Aorta (tissue), 5 donors: ENCODE measurements around the gene EFCAB3. TPM values are rescaled to one million over a fixed set of nuclear protein-coding genes. Genes with fewer than 3 reads are reported as not detected.
"Not testable (repeated sequence)": the region's sequence is repeated elsewhere in the genome, so short reads cannot be mapped to it uniquely, and the experiment has no call there.

ENCODE experiments used
- ATAC-seq: fragments of 200-7000 bp; cut with Tn5 transposase; one replicate; pipeline ENCODE4 v1.9.1; 2022; ENCODE audit warnings: moderate library complexity; ENCODE audit not compliant: low FRiP score
- DNase-seq, 2 donors: peaks; one replicate each; pipeline ENCODE4 v3.0.0-alpha.2; 2020
- H3K27ac ChIP-seq, 2 donors: one replicate each; pipeline ENCODE4 v1.5.1; 2013; ENCODE audit warnings: low read length in 2 of 2, mild to moderate bottlenecking in 2 of 2, moderate library complexity in 2 of 2, control low read depth in 1 of 2, inconsistent platforms in 1 of 2, low read depth in 1 of 2
- H3K27me3 ChIP-seq, 2 donors: one replicate each; pipeline ENCODE4 v1.6.1; 2013; ENCODE audit warnings: control low read depth in 1 of 2, low read length in 1 of 2, mild to moderate bottlenecking in 1 of 2, moderate library complexity in 1 of 2; ENCODE audit not compliant: insufficient read depth in 2 of 2, control insufficient read depth in 1 of 2
- H3K36me3 ChIP-seq, 2 donors: one replicate each; pipeline ENCODE4 v1.6.1; 2013; ENCODE audit warnings: control low read depth in 1 of 2, low read length in 1 of 2, mild to moderate bottlenecking in 1 of 2; ENCODE audit not compliant: insufficient read depth in 2 of 2, control insufficient read depth in 1 of 2
- H3K4me1 ChIP-seq, 2 donors: one replicate each; pipeline ENCODE4 v1.6.1; 2013; ENCODE audit warnings: low read length in 2 of 2, control low read depth in 1 of 2, mild to moderate bottlenecking in 1 of 2, moderate library complexity in 1 of 2; ENCODE audit not compliant: insufficient read depth in 2 of 2, control insufficient read depth in 1 of 2
- H3K4me3 ChIP-seq, 2 donors: one replicate each; pipeline ENCODE4 v1.5.1; 2013; ENCODE audit warnings: low read length in 2 of 2, control low read depth in 1 of 2, mild to moderate bottlenecking in 1 of 2
- H3K9me3 ChIP-seq: one replicate; pipeline ENCODE4 v1.6.1; 2013; ENCODE audit warnings: mild to moderate bottlenecking, low read length; ENCODE audit not compliant: control insufficient read depth
- WGBS, 2 donors: extraction: QIAGEN DNeasy Blood & Tissue Kit; methylation state at CpG; one replicate each; pipeline ENCODE4 v1.1.7; 2013; 5-methylcytosine and 5-hydroxymethylcytosine counted together
- intact Hi-C, 2 donors: fragments of 100-400 bp; cut with DNase I; formaldehyde crosslinking; loops; one replicate each; pipeline versions ENCODE4 v1.14.2 to v1.15.0; 2022
- polyA plus RNA-seq, 2 donors: library from polyadenylated mRNA; stranded (reverse); fragments of 200-250 nt; gene quantifications; one replicate each; pipeline ENCODE4 v1.2.3, GENCODE V29; 2013
- total RNA-seq, 2 donors: library from RNA; stranded (reverse); fragmentation: NEBNext Ultra II Directional; extraction: Animal tissue kit (Norgen Biotek cat#: 25700); gene quantifications; one replicate each; pipeline ENCODE4 v1.2.1, GENCODE V29; 2021
- donor health status: healthy with polysubstance abuse.
- donor health status: Bipolar disorder and iron deficiency.
- donor health status: DM: no; HTN: no; CAD: no.
- donor health status: DM: no; HTN: no; CAD: no.
- donor health status: DM: yes; HTN: yes; CAD: no.

The EFCAB3 gene
- total and polyA plus RNA-seq, 4 donors = not detected

DNA sequence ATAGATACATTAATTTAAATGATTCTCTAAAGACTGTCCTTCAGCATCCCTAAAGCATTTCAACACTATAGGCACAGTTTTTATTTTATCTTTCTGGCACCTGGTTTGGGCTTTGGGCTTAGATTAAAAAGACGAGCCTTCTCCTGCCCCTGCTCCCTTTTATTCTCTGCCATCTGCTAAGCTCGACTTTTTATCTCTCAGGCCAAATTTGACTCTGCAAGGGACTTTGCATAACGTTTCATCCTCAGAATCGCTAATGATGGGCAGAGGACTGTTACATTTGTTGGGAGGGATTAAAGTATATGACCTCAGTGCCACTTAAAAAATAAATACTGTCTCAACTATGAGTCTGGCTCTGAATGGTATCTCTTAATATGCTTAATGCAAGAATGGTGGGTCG, 72.7 kb downstream of the EFCAB3 start:
- H3K27me3 ChIP-seq, intact Hi-C loops: not testable (repeated sequence)

DNA sequence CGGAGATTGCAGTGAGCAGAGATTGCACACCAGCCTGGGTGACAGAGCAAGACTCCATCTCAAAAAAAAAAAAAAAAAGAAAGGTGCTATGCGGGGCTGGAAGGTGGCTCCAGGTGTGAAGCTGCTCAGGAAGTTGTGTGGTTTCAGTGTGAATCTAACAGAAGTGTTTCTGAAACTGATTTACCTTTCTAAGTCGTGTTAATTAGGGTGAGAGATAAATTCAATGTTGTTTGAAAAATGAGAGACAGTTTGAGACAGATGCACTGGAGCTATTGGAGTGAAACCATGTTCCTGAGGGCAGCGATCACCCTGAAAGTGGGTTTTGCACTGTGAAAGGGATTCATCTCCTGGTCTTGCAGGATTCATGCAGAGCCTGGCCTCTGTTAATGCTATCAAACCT, 73.3 kb downstream of the EFCAB3 start:
- 85 to 95% methylated on average over 4 of the region's 4 CpGs for WGBS, 2 donors
- H3K36me3 ChIP-seq, H3K4me3 ChIP-seq, DNase-seq, H3K4me1 ChIP-seq, H3K9me3 ChIP-seq, ATAC-seq, H3K27me3 ChIP-seq, intact Hi-C loops, H3K27ac ChIP-seq: not testable (repeated sequence)

More for the DNA sequence above, 72.7 kb downstream of the EFCAB3 start:
- not testable (repeated sequence) for DNase-seq, H3K4me1 ChIP-seq, H3K27ac ChIP-seq, H3K9me3 ChIP-seq, H3K36me3 ChIP-seq, ATAC-seq, H3K4me3 ChIP-seq
- WGBS, 2 donors = 79 to 82% methylated on average over 5 of the region's 5 CpGs

DNA sequence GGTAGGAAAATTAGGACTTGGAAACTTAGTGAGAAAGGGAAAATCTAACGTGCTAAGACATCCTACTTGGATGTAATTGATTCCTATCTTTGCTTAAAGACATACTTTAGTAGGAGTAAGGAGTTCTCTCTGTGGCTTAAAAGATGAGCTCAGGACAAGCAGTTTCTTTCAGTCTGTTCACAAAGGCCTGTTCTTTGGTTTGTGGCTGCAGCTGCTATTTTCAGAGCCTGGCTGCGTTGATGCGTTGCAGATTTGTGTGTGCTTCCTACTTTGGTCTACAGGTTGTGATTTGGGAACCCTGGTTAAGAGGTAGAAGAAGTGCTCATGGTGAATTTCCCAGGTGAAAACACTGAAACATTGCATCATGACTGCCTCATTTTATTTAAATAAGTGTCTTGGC, 73.8 kb downstream of the EFCAB3 start:
- H3K4me3 ChIP-seq, H3K27me3 ChIP-seq, DNase-seq, ATAC-seq, H3K4me1 ChIP-seq, intact Hi-C loops, H3K27ac ChIP-seq, H3K9me3 ChIP-seq, H3K36me3 ChIP-seq: not testable (repeated sequence)
- 79 to 84% methylated on average over 3 of the region's 3 CpGs for WGBS, 2 donors

DNA sequence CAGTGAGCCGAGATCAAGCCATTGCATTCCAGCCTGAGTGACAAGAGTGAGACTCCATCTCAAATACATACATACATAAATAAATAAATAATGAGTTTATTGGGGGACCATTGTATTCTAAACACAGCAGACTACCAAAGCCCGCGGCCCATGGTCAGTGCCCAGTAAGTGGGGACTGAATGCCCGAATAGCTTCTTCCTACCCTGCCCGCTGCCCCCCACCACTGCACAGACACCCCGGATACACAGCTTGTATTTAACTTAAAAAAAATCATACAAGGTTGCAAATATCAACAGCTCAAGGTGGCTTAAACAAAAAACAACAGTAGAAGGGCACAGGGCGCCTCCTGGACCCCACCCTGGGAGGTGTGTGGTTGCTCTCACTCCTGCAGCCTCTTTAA, 75.7 kb downstream of the EFCAB3 start:
- WGBS, 2 donors = 89% methylated on average over 7 of the region's 7 CpGs
- Histone ChIP-seq H3K36me3 (no peaks in the 10 kb centered on the region), H3K4me3 (no peak overlapping the region), H3K9me3 (no peaks in the 10 kb centered on the region), H3K4me1 (no peaks in the 10 kb centered on the region), H3K27ac (no peak overlapping the region), H3K27me3 (no peaks in the 10 kb centered on the region)
- DNase-seq (peak in 1 of 2 donors; percentile 53), ATAC-seq (no peak)
- intact Hi-C loops = no loop called here

DNA sequence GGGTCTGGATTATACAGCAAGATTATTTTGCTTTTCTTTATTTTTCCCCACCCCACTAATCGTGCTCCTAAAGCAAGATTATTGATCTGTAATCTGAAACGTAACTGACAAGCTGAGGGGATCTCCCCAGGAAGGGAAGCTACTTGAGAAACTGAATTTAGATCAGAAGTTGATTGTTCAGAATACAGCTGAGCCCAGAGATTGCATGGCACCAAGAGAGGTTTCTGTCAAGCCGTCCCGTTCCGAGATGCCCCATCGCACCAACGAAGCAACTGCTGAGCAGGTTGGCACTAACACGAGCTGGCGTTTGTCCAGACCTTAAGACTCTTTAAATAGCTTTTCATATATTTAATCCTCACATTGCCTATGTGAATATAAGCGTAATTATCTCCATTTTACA, 78.1 kb downstream of the EFCAB3 start:
- H3K27ac ChIP-seq = not testable (repeated sequence)

DNA sequence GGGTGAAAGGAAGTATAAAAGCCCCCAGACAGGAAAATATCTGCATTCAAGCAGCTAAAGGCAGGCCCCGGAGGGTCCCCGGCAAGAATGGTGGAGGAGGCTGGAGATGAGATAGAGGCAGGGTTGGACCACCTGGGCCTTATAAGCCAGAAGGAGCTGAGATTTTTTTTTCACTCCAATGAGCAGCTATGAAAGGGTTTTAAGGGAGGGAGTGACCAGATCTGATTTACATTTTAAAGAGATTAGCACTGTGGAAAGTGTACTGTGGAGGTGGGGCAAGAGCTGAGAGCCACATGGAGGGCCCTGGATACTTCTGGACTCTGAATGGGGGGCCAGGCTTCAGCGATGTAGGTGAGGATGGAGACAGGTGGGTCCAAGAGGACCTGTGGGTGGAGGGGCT, 84.1 kb downstream of the EFCAB3 start:
- H3K27me3 ChIP-seq, ATAC-seq, H3K27ac ChIP-seq, intact Hi-C loops, H3K9me3 ChIP-seq, H3K36me3 ChIP-seq, H3K4me1 ChIP-seq, H3K4me3 ChIP-seq: not testable (repeated sequence)
- peak in 1 of 2 donors; percentile 1 for DNase-seq
- WGBS, 2 donors = 84 to 86% methylated on average over 3 of the region's 3 CpGs

More for the DNA sequence above, 78.1 kb downstream of the EFCAB3 start:
- WGBS, 2 donors = 68 to 69% methylated on average over 10 of the region's 10 CpGs
- H3K36me3 ChIP-seq, ATAC-seq, H3K27me3 ChIP-seq, H3K4me1 ChIP-seq, intact Hi-C loops, H3K4me3 ChIP-seq, H3K9me3 ChIP-seq: not testable (repeated sequence)
- peak in 1 of 2 donors; percentile 19 for DNase-seq

DNA sequence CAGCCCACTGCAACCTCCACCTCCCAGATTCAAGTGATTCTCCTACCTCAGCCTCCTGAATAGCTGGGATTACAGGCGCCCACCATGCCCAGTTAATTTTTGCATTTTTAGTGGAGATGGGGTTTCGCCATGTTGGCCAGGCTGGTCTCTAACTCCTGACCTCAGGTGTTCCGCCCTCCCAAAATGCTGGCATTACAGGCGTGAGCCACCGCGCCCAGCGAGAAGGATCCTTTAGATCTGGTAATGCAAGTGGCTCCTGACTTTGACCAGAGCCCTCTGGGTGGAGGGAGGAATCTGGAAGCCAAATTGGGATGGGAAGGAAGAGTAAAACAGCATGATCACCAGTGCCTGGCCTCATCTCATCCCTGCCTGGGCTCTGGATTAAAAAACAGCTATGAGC, 84.9 kb downstream of the EFCAB3 start:
- H3K4me3 ChIP-seq, H3K27ac ChIP-seq, ATAC-seq, H3K36me3 ChIP-seq, H3K9me3 ChIP-seq, H3K4me1 ChIP-seq, H3K27me3 ChIP-seq, intact Hi-C loops: not testable (repeated sequence)
- DNase-seq = peak in 1 of 2 donors; percentile 74
- WGBS, 2 donors = 96 to 97% methylated on average over 7 of the region's 7 CpGs

Other genes with a start within 250 kb of the EFCAB3 start
- gene METTL2A, start 43.3 kb downstream of the EFCAB3 start, total RNA-seq = 10 to 100 TPM; 11.1 to 16.1 TPM
- gene METTL2A, start 43.3 kb downstream of the EFCAB3 start, polyA plus RNA-seq = 1 to 10 TPM; 6.8 to 7.8 TPM
- gene TLK2, start 98.3 kb downstream of the EFCAB3 start, total RNA-seq = 10 to 100 TPM; 41.3 to 55.2 TPM
- 10 to 100 TPM; 10.7 to 20.8 TPM for gene TLK2, start 98.3 kb downstream of the EFCAB3 start, polyA plus RNA-seq
- gene MRC2, start 247.1 kb downstream of the EFCAB3 start, total RNA-seq = 100 to 1,000 TPM in 1 of 2 donors, 10 to 100 TPM in 1; 93.8 to 232 TPM
- gene MRC2, start 247.1 kb downstream of the EFCAB3 start, polyA plus RNA-seq = 100 to 1,000 TPM in 1 of 2 donors, 10 to 100 TPM in 1; 15.3 to 149 TPM